SU-DHL-6 (cell line): ENCODE data around the gene CTSH.

Source experiments
- EZH2phosphoT487 ChIP-seq: fragments of 200-600 bp; sonication (generic), shearing (Covaris generic); conservative IDR thresholded peaks from 2 replicates; pipeline ENCODE4 v1.6.1; 2018; ENCODE audit warnings: mild to moderate bottlenecking, antibody characterized with exemption, low read length, moderate library complexity, mixed read lengths
- TF ChIP-seq, protein P1 (sequence below): fragments of 200-600 bp; sonication (generic); IDR thresholded peaks from one replicate; pipeline ENCODE4 v1.5.1; 2017; ENCODE audit warnings: antibody characterized with exemption, mild to moderate bottlenecking, low read length, moderate library complexity; ENCODE audit not compliant: insufficient read depth, poor library complexity, severe bottlenecking

DNA sequence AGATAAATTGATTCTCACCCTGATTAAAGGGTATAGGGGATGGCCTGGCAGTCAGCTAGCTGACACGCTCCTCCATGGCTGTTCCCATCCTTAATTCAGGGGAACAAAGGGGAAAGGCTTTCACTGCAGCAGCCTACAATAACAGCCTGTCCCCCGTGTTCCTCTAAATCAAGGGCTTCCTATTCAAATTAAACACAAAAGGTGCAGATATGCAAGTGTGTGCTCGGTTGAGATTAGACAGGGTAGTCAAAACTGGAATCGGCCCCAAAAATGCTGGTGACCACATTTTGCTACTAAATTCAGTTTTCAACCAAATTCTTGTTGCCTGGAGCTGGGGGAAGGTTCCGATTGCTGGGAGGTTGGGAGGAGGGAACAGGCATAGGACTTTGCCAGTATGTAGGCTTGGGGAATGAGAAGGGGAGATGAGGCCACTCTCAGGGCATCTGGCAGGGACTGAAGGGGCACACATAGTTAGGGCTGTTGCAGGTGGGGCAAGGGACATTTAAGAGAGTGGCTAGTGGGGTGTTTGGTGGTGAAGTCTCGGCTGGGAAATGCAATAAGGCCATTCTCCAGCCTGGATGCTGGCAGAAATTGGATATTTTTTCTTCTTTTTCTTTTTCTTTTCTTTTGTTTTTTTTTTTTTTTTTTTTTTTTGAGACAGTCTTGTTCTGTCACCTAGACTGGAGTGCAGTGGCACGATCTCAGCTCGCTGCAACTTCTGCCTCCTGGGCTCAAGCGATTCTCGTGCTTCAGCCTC is 32.9 kb upstream of the CTSH start:
- TF ChIP-seq EZH2phosphoT487 = no peak
- TF ChIP-seq, protein P1, sequence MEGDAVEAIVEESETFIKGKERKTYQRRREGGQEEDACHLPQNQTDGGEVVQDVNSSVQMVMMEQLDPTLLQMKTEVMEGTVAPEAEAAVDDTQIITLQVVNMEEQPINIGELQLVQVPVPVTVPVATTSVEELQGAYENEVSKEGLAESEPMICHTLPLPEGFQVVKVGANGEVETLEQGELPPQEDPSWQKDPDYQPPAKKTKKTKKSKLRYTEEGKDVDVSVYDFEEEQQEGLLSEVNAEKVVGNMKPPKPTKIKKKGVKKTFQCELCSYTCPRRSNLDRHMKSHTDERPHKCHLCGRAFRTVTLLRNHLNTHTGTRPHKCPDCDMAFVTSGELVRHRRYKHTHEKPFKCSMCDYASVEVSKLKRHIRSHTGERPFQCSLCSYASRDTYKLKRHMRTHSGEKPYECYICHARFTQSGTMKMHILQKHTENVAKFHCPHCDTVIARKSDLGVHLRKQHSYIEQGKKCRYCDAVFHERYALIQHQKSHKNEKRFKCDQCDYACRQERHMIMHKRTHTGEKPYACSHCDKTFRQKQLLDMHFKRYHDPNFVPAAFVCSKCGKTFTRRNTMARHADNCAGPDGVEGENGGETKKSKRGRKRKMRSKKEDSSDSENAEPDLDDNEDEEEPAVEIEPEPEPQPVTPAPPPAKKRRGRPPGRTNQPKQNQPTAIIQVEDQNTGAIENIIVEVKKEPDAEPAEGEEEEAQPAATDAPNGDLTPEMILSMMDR = no peak
